PC-9 (cell line): ENCODE data around the gene SETD1B.

Source experiments
- EZH2 ChIP-seq: fragments of 200-600 bp; sonication (generic); IDR thresholded peaks from 2 replicates; pipeline ENCODE4 v1.8.0; 2017; ENCODE audit warnings: antibody characterized with exemption, low read depth
- TF ChIP-seq, protein P1 (sequence below): fragments of 200-600 bp; sonication (generic); conservative IDR thresholded peaks from 2 replicates; pipeline ENCODE4 v1.6.1; 2017; ENCODE audit warnings: mixed run types, antibody characterized with exemption, mild to moderate bottlenecking, moderate library complexity

DNA sequence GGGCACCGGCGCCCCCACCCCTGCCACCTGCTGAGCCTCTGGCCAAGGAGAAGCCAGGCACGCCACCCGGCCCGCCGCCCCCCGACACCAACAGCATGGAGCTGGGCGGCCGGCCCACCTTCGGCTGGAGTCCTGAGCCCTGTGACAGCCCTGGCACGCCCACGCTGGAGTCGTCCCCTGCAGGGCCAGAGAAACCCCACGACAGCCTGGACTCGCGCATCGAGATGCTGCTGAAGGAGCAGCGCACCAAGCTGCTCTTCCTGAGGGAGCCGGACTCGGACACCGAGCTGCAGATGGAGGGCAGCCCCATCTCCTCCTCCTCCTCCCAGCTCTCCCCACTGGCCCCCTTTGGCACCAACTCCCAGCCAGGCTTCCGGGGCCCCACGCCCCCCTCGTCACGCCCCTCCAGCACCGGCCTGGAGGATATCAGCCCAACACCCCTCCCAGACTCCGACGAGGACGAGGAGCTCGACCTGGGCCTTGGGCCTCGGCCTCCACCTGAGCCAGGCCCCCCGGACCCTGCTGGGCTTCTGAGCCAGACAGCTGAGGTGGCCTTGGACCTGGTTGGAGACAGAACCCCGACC is 6.5 kb downstream of the SETD1B start:
- TF ChIP-seq, protein P1, sequence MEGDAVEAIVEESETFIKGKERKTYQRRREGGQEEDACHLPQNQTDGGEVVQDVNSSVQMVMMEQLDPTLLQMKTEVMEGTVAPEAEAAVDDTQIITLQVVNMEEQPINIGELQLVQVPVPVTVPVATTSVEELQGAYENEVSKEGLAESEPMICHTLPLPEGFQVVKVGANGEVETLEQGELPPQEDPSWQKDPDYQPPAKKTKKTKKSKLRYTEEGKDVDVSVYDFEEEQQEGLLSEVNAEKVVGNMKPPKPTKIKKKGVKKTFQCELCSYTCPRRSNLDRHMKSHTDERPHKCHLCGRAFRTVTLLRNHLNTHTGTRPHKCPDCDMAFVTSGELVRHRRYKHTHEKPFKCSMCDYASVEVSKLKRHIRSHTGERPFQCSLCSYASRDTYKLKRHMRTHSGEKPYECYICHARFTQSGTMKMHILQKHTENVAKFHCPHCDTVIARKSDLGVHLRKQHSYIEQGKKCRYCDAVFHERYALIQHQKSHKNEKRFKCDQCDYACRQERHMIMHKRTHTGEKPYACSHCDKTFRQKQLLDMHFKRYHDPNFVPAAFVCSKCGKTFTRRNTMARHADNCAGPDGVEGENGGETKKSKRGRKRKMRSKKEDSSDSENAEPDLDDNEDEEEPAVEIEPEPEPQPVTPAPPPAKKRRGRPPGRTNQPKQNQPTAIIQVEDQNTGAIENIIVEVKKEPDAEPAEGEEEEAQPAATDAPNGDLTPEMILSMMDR, result no peak
- no peak for TF ChIP-seq EZH2
